ENCODE data around the gene LPIN2.
"Not testable (repeated sequence)": the region's sequence is repeated elsewhere in the genome, so short reads cannot be mapped to it uniquely, and the experiment has no call there.

Gene LPIN2

GRCh38 chr18:3046216-3046808 is 33.4 kb upstream of the LPIN2 start:
- no peak for DNase-seq

GRCh38 chr18:3044931-3045698 is 32.2 kb upstream of the LPIN2 start:
- DNase-seq = peak in 4 of 56 donors; percentile 2 to 10 (median 7)

GRCh38 chr18:3042379-3042778 is 29.4 kb upstream of the LPIN2 start:
- DNase-seq = no peak

- DNase-seq = no peak
These were observed 28.9 kb upstream of the LPIN2 start for GRCh38 chr18:3041843-3042242.

- DNase-seq = no peak
These were observed 27.9 kb upstream of the LPIN2 start for GRCh38 chr18:3040881-3041280.

GRCh38 chr18:3040173-3040572 is 27.2 kb upstream of the LPIN2 start:
- DNase-seq = no peak

- DNase-seq = no peak
These were observed 24.5 kb upstream of the LPIN2 start for GRCh38 chr18:3037423-3037915.

GRCh38 chr18:3036108-3036507 is 23.2 kb upstream of the LPIN2 start:
- DNase-seq = no peak

- no peak for DNase-seq
These were observed 22.7 kb upstream of the LPIN2 start for GRCh38 chr18:3035635-3036034.

GRCh38 chr18:3032721-3033120 is 19.8 kb upstream of the LPIN2 start:
- no peak for DNase-seq

GRCh38 chr18:3029215-3029952 is 16.4 kb upstream of the LPIN2 start:
- no peak for DNase-seq

- DNase-seq = not testable (repeated sequence)
These were observed 15.2 kb upstream of the LPIN2 start for GRCh38 chr18:3028115-3028514.

- DNase-seq = no peak
These were observed 14.5 kb upstream of the LPIN2 start for GRCh38 chr18:3027370-3027891.

- DNase-seq = no peak
These were observed 12.6 kb upstream of the LPIN2 start for GRCh38 chr18:3025544-3025943.

- not testable (repeated sequence) for DNase-seq
These were observed 10.7 kb upstream of the LPIN2 start for GRCh38 chr18:3023603-3024002.

- DNase-seq = peak in 1 of 56 donors; percentile 16
These were observed 3.8 kb upstream of the LPIN2 start for GRCh38 chr18:3016585-3017297.

GRCh38 chr18:3015851-3016250 is 2.9 kb upstream of the LPIN2 start:
- no peak for DNase-seq

- DNase-seq = no peak
These were observed 2.3 kb upstream of the LPIN2 start for GRCh38 chr18:3015204-3015592.

GRCh38 chr18:3014503-3015203 is 1.7 kb upstream of the LPIN2 start:
- DNase-seq = no peak

GRCh38 chr18:3012136-3013023 is 564 bp downstream of the LPIN2 start:
- peak in 48 of 56 donors; percentile 7 to 78 (median 55) for DNase-seq
